Pancreas (tissue), 10 donors: Measurements from ENCODE around the gene ARFGEF3. TPM values are rescaled to one million over a fixed set of nuclear protein-coding genes. Genes with fewer than 3 reads are reported as not detected.

Experiments used
- ATAC-seq, 4 donors: fragments of 200-7000 bp; cut with Tn5 transposase; one replicate each; pipeline versions ENCODE4 v1.8.0 to v1.9.1; 2020; ENCODE audit warnings: mild to moderate bottlenecking in 4 of 4, moderate library complexity in 4 of 4
- DNase-seq, 6 donors: peaks; one replicate each; pipeline ENCODE4 v3.0.0-alpha.2; 2020
- FAIRE-seq: peaks from 2 replicates; lab custom pipeline; 2012; peaks lifted over from hg19 to GRCh38; lab: Jason Lieb, UNC
- H3K27ac ChIP-seq, 4 donors: fragments of 200-600 bp; sonication (generic); 1 replicate in 3 of 4; 2 replicates in 1 of 4; pipeline versions ENCODE4 v1.5.0 to v1.8.0; 2020
- H3K27me3 ChIP-seq, 4 donors: fragments of 200-600 bp; one replicate each; pipeline ENCODE4 v1.8.0; 2021
- H3K36me3 ChIP-seq, 3 donors: fragments of 200-600 bp; sonication (generic) in 1 of 3; one replicate each; pipeline versions ENCODE4 v1.5.0 to v1.8.0; 2020 to 2021
- H3K4me1 ChIP-seq, 3 donors: fragments of 200-600 bp; one replicate each; pipeline ENCODE4 v1.8.0; 2021
- H3K4me3 ChIP-seq, 4 donors: fragments of 200-600 bp; sonication (generic) in 2 of 4; one replicate each; pipeline versions ENCODE4 v1.5.0 to v1.8.0; 2020 to 2021
- H3K9me3 ChIP-seq, 4 donors: fragments of 200-600 bp; one replicate each; pipeline ENCODE4 v1.8.0; 2021
- WGBS, 2 donors: extraction: QIAGEN DNeasy Blood & Tissue Kit; methylation state at CpG; one replicate each; pipeline ENCODE4 v1.1.7; 2013; 5-methylcytosine and 5-hydroxymethylcytosine counted together
- intact Hi-C, 3 donors: fragments of 100-400 bp; cut with DNase I; formaldehyde crosslinking; loops; one replicate each; pipeline versions ENCODE4 v1.11.1 to v1.14.2; 2022
- polyA plus RNA-seq, 2 donors: library from polyadenylated mRNA; stranded (reverse); fragments of 200-250 nt; gene quantifications; one replicate each; pipeline ENCODE4 v1.2.3, GENCODE V29; 2013
- total RNA-seq, 6 donors: library from RNA; stranded (reverse); fragmentation: NEBNext Ultra II Directional in 4 of 6; extraction: Animal tissue kit (Norgen Biotek cat#: 25700) in 4 of 6; gene quantifications; one replicate each; pipeline versions ENCODE4 v1.2.1 to v1.2.4, GENCODE V29; 2021 to 2023
- TF ChIP-seq, protein P1 (sequence below), 4 donors: fragments of 200-600 bp; sonication (generic) in 3 of 4; IDR thresholded peaks; one replicate each; pipeline versions ENCODE4 v1.5.0 to v1.8.0; 2021; ENCODE audit warnings: antibody characterized with exemption in 4 of 4
- donor health status: healthy with polysubstance abuse.
- donor health status: DM: no; HTN: no; CAD: no; lungs with moderate emphysema.
- donor health status: DM: no; HTN: no; CAD: no.
- donor health status: control.
- donor health status: control.
- donor health status: Bipolar disorder and iron deficiency.
- donor health status: DM: yes; HTN: yes; CAD: no.
- donor health status: DM: no; HTN: no; CAD: no.
- donor health status: DM: no; HTN: no; CAD: no.
- donor health status: DM: yes; HTN: yes; CAD: no.

Gene ARFGEF3
- total and polyA plus RNA-seq, 8 donors: 4.8 to 19.0 (median 15.7) TPM

DNA sequence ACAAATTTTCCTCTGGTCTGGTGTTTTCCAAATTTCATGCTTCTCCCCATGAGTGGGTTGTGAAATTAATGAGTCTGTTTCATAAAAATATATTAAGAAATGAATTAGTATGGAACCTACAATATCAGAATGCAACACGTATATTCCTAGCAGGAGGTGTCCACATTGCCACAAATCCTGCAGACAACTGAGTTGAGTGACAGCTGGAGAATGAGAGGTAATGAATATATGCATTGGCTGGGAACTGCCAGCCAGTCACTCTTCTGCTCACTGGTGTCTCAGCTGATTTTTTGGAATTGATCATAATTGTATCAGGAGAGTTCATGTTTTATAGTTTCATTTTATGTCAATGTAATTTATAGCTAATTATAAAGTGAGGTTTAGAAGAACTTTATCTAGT lies 6.3 kb upstream of the ARFGEF3 start:
- no peaks in the 10 kb centered on the region for H3K4me1 ChIP-seq
- H3K27me3 ChIP-seq: no peaks in the 10 kb centered on the region
- no peak for ATAC-seq
- H3K36me3 ChIP-seq: no peaks in the 10 kb centered on the region
- no peak overlapping the region for H3K4me3 ChIP-seq
- intact Hi-C loops: no loop called here
- FAIRE-seq: no peak
- TF ChIP-seq, protein P1, sequence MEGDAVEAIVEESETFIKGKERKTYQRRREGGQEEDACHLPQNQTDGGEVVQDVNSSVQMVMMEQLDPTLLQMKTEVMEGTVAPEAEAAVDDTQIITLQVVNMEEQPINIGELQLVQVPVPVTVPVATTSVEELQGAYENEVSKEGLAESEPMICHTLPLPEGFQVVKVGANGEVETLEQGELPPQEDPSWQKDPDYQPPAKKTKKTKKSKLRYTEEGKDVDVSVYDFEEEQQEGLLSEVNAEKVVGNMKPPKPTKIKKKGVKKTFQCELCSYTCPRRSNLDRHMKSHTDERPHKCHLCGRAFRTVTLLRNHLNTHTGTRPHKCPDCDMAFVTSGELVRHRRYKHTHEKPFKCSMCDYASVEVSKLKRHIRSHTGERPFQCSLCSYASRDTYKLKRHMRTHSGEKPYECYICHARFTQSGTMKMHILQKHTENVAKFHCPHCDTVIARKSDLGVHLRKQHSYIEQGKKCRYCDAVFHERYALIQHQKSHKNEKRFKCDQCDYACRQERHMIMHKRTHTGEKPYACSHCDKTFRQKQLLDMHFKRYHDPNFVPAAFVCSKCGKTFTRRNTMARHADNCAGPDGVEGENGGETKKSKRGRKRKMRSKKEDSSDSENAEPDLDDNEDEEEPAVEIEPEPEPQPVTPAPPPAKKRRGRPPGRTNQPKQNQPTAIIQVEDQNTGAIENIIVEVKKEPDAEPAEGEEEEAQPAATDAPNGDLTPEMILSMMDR (IDR thresholded peaks at IDR 0.05): no peak
- no peaks in the 10 kb centered on the region for H3K9me3 ChIP-seq
- no peak overlapping the region for H3K27ac ChIP-seq
- 81 to 84% methylated on average over 1 of the region's 1 CpG for WGBS, 2 donors
- no peak for DNase-seq

DNA sequence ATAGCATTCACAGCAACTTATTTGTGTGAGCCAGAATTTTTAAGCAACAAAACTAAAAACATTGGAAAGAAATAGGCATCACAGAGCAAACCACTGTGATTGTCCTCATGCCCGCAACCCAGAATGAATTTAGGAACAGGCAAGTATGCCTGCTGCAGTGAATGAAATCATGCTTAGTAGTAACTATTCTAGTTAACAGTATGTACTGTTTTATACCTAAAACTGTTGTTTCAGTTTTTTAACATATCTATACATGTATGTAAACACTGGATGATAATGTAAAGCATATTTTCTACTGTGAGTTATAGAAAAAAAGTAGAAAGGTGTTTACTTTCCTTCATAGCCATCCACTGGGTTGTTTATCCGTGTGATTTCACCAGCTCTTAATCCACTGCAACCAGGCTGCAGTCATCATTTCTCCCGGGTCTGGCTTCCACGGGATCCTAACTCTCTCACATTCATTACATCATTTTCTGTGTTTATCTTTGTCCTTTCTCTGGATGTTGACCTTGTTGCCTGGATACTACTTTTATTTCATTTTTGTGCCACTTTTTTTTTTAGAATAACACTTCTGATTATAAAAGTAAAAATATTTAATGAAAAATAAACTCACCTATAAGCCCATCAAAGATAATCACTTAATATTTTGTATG lies 3.6 kb upstream of the ARFGEF3 start:
- Histone ChIP-seq H3K4me1 (peaks cover 0 to 4% (median 0%) of the 10 kb centered on the region in 3 donors), H3K27me3 (no peaks in the 10 kb centered on the region), H3K9me3 (no peaks in the 10 kb centered on the region), H3K4me3 (no peak overlapping the region), H3K27ac (no peak overlapping the region), H3K36me3 (no peaks in the 10 kb centered on the region)
- peak; percentile 17 for FAIRE-seq
- 50 to 51% methylated on average over 4 of the region's 4 CpGs for WGBS, 2 donors
- intact Hi-C loops: no loop called here
- peak in 1 of 4 donors; percentile 24 for ATAC-seq
- TF ChIP-seq, protein P1 (IDR thresholded peaks at IDR 0.05): no peak
- DNase-seq: no peak

DNA sequence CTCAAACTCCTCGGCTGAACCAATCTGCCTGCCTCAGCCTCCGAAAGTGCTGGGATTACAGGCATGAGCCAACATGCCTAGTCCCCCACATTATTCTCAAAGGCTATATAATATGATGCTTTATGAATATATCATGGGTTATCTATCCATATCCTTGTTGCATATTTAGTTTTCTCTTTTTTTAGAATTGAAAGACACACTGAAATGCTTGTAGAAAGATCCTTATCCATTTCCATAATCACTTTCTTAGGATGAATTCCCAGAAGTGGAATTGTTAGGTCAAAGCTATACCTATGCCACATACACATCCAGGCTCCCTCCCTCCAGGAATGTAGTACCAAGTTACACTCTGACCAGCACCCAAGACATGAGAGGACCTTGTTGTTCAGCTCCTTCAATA lies 2.5 kb upstream of the ARFGEF3 start:
- ATAC-seq (no peak), DNase-seq (no peak), FAIRE-seq (no peak)
- Histone ChIP-seq H3K36me3 (no peaks in the 10 kb centered on the region), H3K27ac (no peak overlapping the region), H3K4me1 (peaks cover 0 to 4% (median 0%) of the 10 kb centered on the region in 3 donors), H3K9me3 (no peaks in the 10 kb centered on the region), H3K4me3 (no peak overlapping the region), H3K27me3 (no peaks in the 10 kb centered on the region)
- 93 to 94% methylated on average over 2 of the region's 2 CpGs for WGBS, 2 donors
- TF ChIP-seq, protein P1 (IDR thresholded peaks at IDR 0.05): no peak
- intact Hi-C loops: no loop called here

DNA sequence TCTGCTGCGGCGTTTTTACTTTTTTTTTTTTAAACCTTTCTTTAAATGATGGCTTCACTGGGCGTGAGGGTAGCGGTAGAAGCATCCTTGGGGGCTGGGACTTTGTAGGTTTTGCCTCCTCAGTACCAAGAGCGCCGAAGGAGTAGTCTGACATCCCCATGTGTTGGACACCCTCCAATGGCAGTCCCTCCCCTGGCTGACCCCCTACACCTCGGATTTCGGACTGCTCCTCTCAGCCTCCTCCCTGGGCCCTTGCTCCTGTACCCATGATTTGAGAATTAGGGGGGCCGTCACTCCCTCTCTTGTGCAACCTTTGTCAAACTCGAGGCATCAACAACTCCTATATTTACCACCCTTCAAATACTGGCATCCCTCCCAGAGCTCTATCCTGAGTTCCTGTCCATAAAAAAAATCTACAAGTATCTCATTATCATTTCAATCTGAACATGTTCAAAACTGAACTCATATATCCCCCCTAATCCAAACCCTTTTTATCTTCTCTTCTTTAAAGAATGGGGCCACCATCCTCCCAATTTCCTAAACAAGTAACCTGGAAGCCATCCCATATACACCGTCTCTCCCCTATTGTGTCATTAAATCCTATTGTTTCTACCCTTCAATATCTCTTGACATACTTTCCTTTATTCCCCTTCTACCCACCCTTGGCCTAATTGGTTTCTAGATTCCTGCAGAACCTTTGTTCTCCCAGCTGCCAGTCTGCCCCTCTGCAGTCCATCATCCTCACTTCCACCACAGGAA lies 1.2 kb upstream of the ARFGEF3 start:
- no peak for DNase-seq
- intact Hi-C loops: loop anchor here in 1 of 3 donors (10.0 kb wide), 1 partner anchor 74 kb away; no protein-coding TSS in a partner anchor
- Histone ChIP-seq H3K4me1 (peaks cover 0 to 4% (median 0%) of the 10 kb centered on the region in 3 donors), H3K27ac (peak overlapping the region in 1 of 4 donors; percentile 94), H3K36me3 (no peaks in the 10 kb centered on the region), H3K27me3 (no peaks in the 10 kb centered on the region), H3K4me3 (peak overlapping the region in 3 of 4 donors; percentile 57 to 89 (median 76)), H3K9me3 (no peaks in the 10 kb centered on the region)
- TF ChIP-seq, protein P1 (IDR thresholded peaks at IDR 0.05): no peak
- no peak for ATAC-seq
- no peak for FAIRE-seq
- 75 to 81% methylated on average over 11 of the region's 11 CpGs for whole genome bisulfite sequencing, 2 donors

DNA sequence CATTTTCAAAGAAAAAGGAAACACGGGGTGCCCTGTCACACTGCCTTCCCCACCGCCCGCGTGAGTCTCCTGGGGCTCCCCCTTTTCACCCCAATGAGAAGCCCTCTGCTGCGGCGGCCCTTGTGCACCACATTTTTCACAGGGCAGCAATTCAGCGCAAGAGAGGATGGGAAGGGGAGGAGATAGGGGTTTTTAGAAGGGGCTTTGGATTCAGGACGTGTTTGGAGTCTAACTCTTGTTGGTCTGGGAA lies 726 bp upstream of the ARFGEF3 start:
- intact Hi-C loops: loop anchor here in 1 of 3 donors (10.0 kb wide), 1 partner anchor 74 kb away; no protein-coding TSS in a partner anchor
- ATAC-seq (no peak), FAIRE-seq (no peak), DNase-seq (peak in 1 of 6 donors; percentile 16)
- Histone ChIP-seq H3K4me1 (peaks cover 0 to 4% (median 0%) of the 10 kb centered on the region in 3 donors), H3K27me3 (no peaks in the 10 kb centered on the region), H3K36me3 (no peaks in the 10 kb centered on the region), H3K4me3 (peak overlapping the region; percentile 43 to 89 (median 66)), H3K27ac (peak overlapping the region in 1 of 4 donors; percentile 94), H3K9me3 (no peaks in the 10 kb centered on the region)
- WGBS, 2 donors: 28 to 32% methylated on average over 8 of the region's 8 CpGs
- TF ChIP-seq, protein P1 (IDR thresholded peaks at IDR 0.05): no peak
